T-helper 2 cell treated with Interferon-gamma antibody and Interleukin-4, amounts not matched to agents 5 μg/mL and 100 μg/mL, for 36 hours (primary cell): Measurements from ENCODE around the gene PPP2R5A.
"Not testable (repeated sequence)": the region's sequence is repeated elsewhere in the genome, so short reads cannot be mapped to it uniquely, and the experiment has no call there.

Experiments used
- DNase-seq: peaks from one replicate; pipeline ENCODE4 v3.0.0; 2021; ENCODE audit warnings: low spot score
- H3K27ac Mint-ChIP-seq: one replicate; pipeline ENCODE4 v1.8.0; 2021; ENCODE audit warnings: mild to moderate bottlenecking, mixed read lengths
- H3K27me3 Mint-ChIP-seq: one replicate; pipeline ENCODE4 v1.8.0; 2021; ENCODE audit warnings: low read depth, mixed read lengths
- H3K36me3 Mint-ChIP-seq: one replicate; pipeline ENCODE4 v1.8.0; 2021; ENCODE audit warnings: low read depth, mixed read lengths
- H3K4me1 Mint-ChIP-seq: one replicate; pipeline ENCODE4 v1.8.0; 2021; ENCODE audit warnings: low read depth, mixed read lengths
- H3K4me3 Mint-ChIP-seq: one replicate; pipeline ENCODE4 v1.8.0; 2022; ENCODE audit warnings: mild to moderate bottlenecking, moderate library complexity, mixed read lengths
- H3K9me3 Mint-ChIP-seq: one replicate; pipeline ENCODE4 v1.8.0; 2021; ENCODE audit warnings: mixed read lengths

PPP2R5A gene

GRCh38 chr1:212366901-212367300 is 81.7 kb downstream of the PPP2R5A start:
- H3K4me1 Mint-ChIP-seq: no peaks in the 10 kb centered on the region
- no peak for DNase-seq
- no peaks in the 10 kb centered on the region for H3K27me3 Mint-ChIP-seq
- no peak overlapping the region for H3K4me3 Mint-ChIP-seq
- H3K36me3 Mint-ChIP-seq: peaks cover 50% of the 10 kb centered on the region
- H3K9me3 Mint-ChIP-seq: no peaks in the 10 kb centered on the region
- H3K27ac Mint-ChIP-seq: no peak overlapping the region

- H3K27ac Mint-ChIP-seq: no peak overlapping the region
- no peak overlapping the region for H3K4me3 Mint-ChIP-seq
- no peaks in the 10 kb centered on the region for H3K4me1 Mint-ChIP-seq
- no peaks in the 10 kb centered on the region for H3K27me3 Mint-ChIP-seq
- peaks cover 52% of the 10 kb centered on the region for H3K36me3 Mint-ChIP-seq
- peaks cover 5% of the 10 kb centered on the region for H3K9me3 Mint-ChIP-seq
- DNase-seq: no peak
Measured at GRCh38 chr1:212367474-212368072, 82.4 kb downstream of the PPP2R5A start.

GRCh38 chr1:212368073-212368484 is 82.9 kb downstream of the PPP2R5A start:
- Mint-ChIP-seq H3K4me1 (no peaks in the 10 kb centered on the region), H3K27ac (no peak overlapping the region), H3K36me3 (peaks cover 56% of the 10 kb centered on the region), H3K27me3 (no peaks in the 10 kb centered on the region), H3K9me3 (peaks cover 9% of the 10 kb centered on the region), H3K4me3 (no peak overlapping the region)
- DNase-seq: peak; percentile 33

- Mint-ChIP-seq H3K4me3 (no peak overlapping the region), H3K4me1 (no peaks in the 10 kb centered on the region), H3K36me3 (peaks cover 73% of the 10 kb centered on the region), H3K27me3 (no peaks in the 10 kb centered on the region), H3K9me3 (peaks cover 12% of the 10 kb centered on the region), H3K27ac (no peak overlapping the region)
- DNase-seq: no peak
Measured at GRCh38 chr1:212375986-212376385, 90.8 kb downstream of the PPP2R5A start.

- H3K9me3 Mint-ChIP-seq: peaks cover 7% of the 10 kb centered on the region
- no peak overlapping the region for H3K4me3 Mint-ChIP-seq
- no peak overlapping the region for H3K27ac Mint-ChIP-seq
- H3K36me3 Mint-ChIP-seq: peaks cover 62% of the 10 kb centered on the region
- H3K27me3 Mint-ChIP-seq: no peaks in the 10 kb centered on the region
- no peak for DNase-seq
- H3K4me1 Mint-ChIP-seq: no peaks in the 10 kb centered on the region
Measured at GRCh38 chr1:212377644-212378043, 92.4 kb downstream of the PPP2R5A start.

- no peak overlapping the region for H3K4me3 Mint-ChIP-seq
Measured at GRCh38 chr1:212379366-212379765, 94.2 kb downstream of the PPP2R5A start.

GRCh38 chr1:212381397-212382035 is 96.3 kb downstream of the PPP2R5A start:
- Mint-ChIP-seq H3K4me1 (no peaks in the 10 kb centered on the region), H3K9me3 (no peaks in the 10 kb centered on the region), H3K4me3 (no peak overlapping the region), H3K27ac (no peak overlapping the region), H3K27me3 (no peaks in the 10 kb centered on the region), H3K36me3 (peaks cover 52% of the 10 kb centered on the region)
- no peak for DNase-seq

More at GRCh38 chr1:212379366-212379765, 94.2 kb downstream of the PPP2R5A start:
- DNase-seq: no peak
- Mint-ChIP-seq H3K27me3 (no peaks in the 10 kb centered on the region), H3K9me3 (no peaks in the 10 kb centered on the region), H3K27ac (no peak overlapping the region), H3K36me3 (peaks cover 49% of the 10 kb centered on the region), H3K4me1 (no peaks in the 10 kb centered on the region)

GRCh38 chr1:212386029-212386428 is 100.8 kb downstream of the PPP2R5A start:
- Mint-ChIP-seq H3K9me3 (peaks cover 10% of the 10 kb centered on the region), H3K36me3 (peaks cover 46% of the 10 kb centered on the region), H3K4me3 (no peak overlapping the region), H3K4me1 (peaks cover 2% of the 10 kb centered on the region), H3K27ac (peak overlapping the region; percentile 17), H3K27me3 (no peaks in the 10 kb centered on the region)
- no peak for DNase-seq

- no peak overlapping the region for H3K27ac Mint-ChIP-seq
- H3K36me3 Mint-ChIP-seq: peaks cover 61% of the 10 kb centered on the region
- H3K27me3 Mint-ChIP-seq: no peaks in the 10 kb centered on the region
- DNase-seq: no peak
- H3K4me1 Mint-ChIP-seq: peaks cover 2% of the 10 kb centered on the region
- peaks cover 21% of the 10 kb centered on the region for H3K9me3 Mint-ChIP-seq
- H3K4me3 Mint-ChIP-seq: no peak overlapping the region
Measured at GRCh38 chr1:212388985-212389716, 103.9 kb downstream of the PPP2R5A start.

- not testable (repeated sequence) for H3K4me3 Mint-ChIP-seq, DNase-seq, H3K27ac Mint-ChIP-seq, H3K4me1 Mint-ChIP-seq, H3K27me3 Mint-ChIP-seq
- peaks cover 56% of the 10 kb centered on the region for H3K36me3 Mint-ChIP-seq
- H3K9me3 Mint-ChIP-seq: peaks cover 24% of the 10 kb centered on the region
Measured at GRCh38 chr1:212395678-212396437, 110.6 kb downstream of the PPP2R5A start.

GRCh38 chr1:212396638-212397037 is 111.4 kb downstream of the PPP2R5A start:
- no peaks in the 10 kb centered on the region for H3K4me1 Mint-ChIP-seq
- no peaks in the 10 kb centered on the region for H3K27me3 Mint-ChIP-seq
- H3K9me3 Mint-ChIP-seq: peaks cover 22% of the 10 kb centered on the region
- H3K27ac Mint-ChIP-seq: no peak overlapping the region
- H3K36me3 Mint-ChIP-seq: peaks cover 48% of the 10 kb centered on the region
- DNase-seq: no peak
- H3K4me3 Mint-ChIP-seq: no peak overlapping the region

- no peak for DNase-seq
- Mint-ChIP-seq H3K4me3 (no peak overlapping the region), H3K27me3 (no peaks in the 10 kb centered on the region), H3K4me1 (no peaks in the 10 kb centered on the region), H3K36me3 (peaks cover 48% of the 10 kb centered on the region), H3K27ac (no peak overlapping the region), H3K9me3 (peaks cover 20% of the 10 kb centered on the region)
Measured at GRCh38 chr1:212397171-212397570, 112.0 kb downstream of the PPP2R5A start.

- Mint-ChIP-seq H3K36me3 (peaks cover 55% of the 10 kb centered on the region), H3K27ac (no peak overlapping the region), H3K4me3 (no peak overlapping the region), H3K9me3 (peaks cover 13% of the 10 kb centered on the region), H3K4me1 (no peaks in the 10 kb centered on the region), H3K27me3 (no peaks in the 10 kb centered on the region)
- DNase-seq: no peak
Measured at GRCh38 chr1:212401042-212401441, 115.8 kb downstream of the PPP2R5A start.
